NCI-H2107 treated with DMSO at 0.1 percent for 48 hours (cell line): ENCODE data around the gene SUSD2.
"Not testable (repeated sequence)": the region's sequence is repeated elsewhere in the genome, so short reads cannot be mapped to it uniquely, and the experiment has no call there.

Experiments
- DNase-seq: peaks from one replicate; lab custom pipeline; 2025; ENCODE audit not compliant: unreplicated experiment; lab: John Stamatoyannopoulos, UW

Gene SUSD2

DNA sequence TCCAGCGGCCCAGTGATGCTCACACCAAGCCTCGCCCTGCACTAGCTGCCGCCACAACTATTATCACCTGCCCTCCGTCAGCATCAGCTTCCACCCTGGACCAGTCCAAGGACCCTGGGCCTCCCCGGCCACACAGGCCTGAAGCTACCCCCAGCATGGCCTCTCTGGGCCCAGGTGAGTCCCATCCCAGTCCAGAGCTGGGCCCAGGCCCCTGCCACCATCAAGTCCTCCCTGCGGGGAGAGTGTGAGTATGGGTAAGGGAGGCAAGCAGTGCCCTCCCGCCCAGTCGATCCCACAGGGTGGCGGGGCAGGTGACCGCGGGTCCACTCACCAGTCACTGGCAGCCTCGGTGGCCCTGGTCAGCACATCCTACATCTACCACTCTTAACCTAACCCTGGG is 9.5 kb upstream of the SUSD2 start:
- no peak for DNase-seq

DNA sequence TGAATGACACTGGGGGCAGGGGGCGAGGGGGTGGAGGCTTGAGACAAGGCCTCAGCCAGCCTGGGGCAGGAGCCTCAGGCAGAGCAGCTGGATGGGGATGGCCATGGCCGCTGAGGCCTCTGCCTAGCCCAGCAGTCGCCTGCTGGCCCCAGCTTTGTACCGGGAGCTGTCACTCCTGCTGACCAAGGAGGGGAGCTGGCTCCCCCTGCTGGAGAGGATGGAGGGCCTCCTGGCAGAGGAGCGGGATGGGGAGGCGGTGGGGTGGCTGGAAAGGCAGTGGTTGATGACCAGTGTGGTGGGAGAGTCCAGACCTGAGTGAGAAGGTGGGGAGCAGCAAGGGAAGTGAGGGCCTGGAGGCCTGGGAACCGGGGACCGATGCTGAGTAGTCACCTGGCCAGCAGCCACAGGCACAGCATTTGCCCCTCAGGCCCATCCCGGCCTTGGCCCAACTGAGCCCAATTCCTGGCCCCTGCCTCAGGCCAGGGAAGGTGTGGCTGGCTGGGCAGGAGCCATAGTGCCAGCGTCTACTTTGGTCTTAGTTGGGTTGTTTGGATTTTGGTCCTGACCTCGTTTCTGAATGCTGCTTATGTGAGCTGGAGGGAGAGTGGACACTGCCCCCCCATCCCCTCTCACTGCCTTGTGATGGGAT is 6.0 kb upstream of the SUSD2 start:
- DNase-seq: no peak

GRCh38 chr22:24176040-24176439 is 5.2 kb upstream of the SUSD2 start:
- DNase-seq: no peak

GRCh38 chr22:24176630-24177029 is 4.7 kb upstream of the SUSD2 start:
- DNase-seq: no peak

GRCh38 chr22:24177045-24177444 is 4.2 kb upstream of the SUSD2 start:
- DNase-seq: no peak

DNA sequence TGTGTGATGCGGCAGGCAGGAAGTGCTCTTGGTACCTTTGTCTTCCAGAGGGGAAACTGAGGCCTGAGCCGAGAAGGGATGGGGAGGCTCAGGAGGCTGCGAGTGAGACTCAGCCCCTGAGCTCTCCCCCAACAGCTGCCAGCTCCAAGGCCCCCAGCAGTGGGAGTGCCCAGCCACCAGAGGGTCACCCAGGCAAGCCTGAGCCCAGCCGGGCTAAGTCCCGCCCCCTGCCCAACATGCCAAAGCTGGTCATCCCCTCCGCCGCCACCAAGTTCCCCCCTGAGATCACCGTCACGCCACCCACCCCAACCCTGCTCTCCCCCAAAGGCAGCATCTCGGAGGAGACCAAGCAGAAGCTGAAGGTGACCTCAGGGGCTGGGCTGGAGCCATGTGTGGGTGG is 3.8 kb upstream of the SUSD2 start:
- no peak for DNase-seq

DNA sequence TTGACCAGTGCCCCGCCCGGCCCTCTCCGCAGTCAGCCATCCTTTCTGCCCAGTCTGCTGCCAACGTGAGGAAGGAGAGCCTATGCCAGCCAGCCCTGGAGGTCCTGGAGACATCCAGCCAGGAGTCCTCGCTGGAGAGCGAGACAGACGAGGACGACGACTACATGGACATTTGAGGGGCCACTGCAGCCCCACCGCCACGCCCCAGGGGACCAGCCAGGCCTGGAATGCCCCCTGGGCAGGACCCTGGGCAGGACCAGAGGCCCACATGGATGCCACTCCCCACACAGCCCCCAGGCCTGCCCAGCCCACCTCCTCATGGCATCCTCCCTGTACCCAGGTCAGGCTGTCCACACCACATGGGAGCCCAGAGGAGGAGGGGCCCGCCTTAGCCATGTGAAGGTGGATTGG is 3.3 kb upstream of the SUSD2 start:
- no peak for DNase-seq

- DNase-seq: no peak
Observed at GRCh38 chr22:24178502-24179440, 2.5 kb upstream of the SUSD2 start.

- no peak for DNase-seq
Observed at GRCh38 chr22:24179478-24180210, 1.6 kb upstream of the SUSD2 start.

DNA sequence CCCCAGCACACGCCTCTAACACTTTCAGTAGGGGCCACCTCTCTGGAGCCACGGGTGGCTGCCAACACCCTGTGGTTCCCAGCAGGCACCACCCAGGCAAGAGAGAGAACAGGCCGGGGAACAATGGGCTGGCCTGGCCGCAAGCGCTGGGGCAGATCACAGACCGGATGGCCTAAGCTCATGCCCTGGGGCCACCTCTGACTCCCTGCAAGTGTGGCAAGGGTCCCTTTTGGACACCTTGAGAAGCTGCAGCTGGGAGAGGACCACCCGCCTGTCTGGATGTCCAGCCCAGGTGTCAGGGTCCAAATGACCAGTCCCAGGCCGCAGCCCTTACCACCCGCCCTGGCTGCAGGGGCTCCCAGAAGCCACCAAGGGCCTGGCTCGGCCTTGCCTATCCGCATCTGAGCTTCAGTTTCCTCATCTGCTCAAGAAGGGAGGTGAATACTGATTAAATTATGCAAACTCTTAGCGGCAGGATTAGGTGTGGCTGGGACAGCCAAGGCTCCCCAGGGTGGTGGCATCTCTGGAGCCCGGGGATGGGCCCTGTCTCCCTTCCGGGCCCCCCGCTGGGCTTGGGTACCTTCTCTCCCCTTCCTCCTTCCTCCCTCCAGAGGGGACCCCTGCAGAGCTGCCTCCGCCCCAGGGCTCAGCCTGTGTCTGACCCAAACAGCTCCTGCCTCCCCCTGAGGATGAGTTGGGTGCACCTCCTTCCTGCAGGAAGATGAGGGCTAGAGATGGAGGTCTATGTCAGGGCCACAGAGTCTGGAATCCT is 785 bp upstream of the SUSD2 start:
- no peak for DNase-seq

DNA sequence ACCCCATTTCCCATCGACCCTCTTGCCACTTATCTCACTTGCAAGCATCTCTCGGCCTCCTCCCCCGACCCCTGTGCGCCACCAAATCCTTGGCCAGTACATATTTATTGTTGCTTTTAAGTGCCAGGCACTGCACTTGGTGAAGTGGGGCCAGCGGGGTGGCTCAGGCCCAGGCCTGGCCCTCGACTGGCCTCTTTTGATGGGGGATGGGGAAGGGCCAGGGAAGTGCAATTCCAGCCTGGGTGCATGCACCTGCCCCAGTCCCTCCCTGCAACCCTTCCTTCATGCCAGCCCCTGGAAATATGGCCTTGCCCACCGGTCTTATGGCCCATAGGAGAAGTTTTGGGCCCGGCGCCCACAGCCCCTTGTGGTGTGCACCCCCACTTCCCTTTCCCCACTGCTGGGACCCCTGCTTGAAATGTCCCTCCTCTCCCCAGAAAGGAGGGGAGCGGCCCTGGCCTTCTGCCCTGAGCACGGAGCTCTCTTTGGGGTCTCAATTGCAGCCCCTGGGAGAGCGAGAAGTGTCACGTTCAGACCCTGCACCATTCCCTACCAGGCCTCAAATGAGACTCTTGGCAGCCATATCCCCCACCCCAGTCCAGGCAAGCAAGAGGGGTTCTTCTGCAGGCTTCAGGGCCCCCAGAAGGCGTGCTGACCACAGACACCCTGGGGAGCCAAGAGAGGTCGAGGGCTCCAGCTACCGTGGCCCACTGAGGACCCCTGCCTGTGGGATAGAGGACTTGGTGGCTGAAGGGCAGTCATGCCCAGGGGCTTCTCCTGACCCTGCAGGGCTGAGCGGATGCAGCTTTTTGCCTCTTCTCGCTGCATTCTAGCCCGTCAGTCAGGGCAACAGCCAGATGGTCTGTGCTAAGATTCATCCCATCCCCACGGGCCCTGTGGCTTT is 961 bp downstream of the SUSD2 start:
- DNase-seq: no peak

DNA sequence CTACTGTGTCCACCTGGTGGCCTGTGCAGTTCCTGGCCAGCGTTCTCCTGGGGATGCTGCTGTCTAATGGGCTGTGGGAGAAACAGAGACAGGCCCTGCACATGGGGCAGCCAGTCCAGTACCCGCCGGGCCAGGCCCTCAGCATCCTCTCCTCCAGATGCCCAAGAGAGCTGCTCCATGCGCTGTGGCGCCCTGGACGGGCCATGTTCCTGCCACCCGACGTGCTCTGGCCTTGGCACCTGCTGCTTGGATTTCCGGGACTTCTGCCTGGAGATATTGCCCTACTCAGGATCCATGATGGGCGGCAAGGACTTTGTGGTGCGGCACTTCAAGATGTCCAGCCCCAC is 1.6 kb downstream of the SUSD2 start:
- DNase-seq: not testable (repeated sequence)

GRCh38 chr22:24183321-24184031 is 2.2 kb downstream of the SUSD2 start:
- DNase-seq: no peak

- no peak for DNase-seq
Observed at GRCh38 chr22:24184057-24184798, 2.9 kb downstream of the SUSD2 start.

DNA sequence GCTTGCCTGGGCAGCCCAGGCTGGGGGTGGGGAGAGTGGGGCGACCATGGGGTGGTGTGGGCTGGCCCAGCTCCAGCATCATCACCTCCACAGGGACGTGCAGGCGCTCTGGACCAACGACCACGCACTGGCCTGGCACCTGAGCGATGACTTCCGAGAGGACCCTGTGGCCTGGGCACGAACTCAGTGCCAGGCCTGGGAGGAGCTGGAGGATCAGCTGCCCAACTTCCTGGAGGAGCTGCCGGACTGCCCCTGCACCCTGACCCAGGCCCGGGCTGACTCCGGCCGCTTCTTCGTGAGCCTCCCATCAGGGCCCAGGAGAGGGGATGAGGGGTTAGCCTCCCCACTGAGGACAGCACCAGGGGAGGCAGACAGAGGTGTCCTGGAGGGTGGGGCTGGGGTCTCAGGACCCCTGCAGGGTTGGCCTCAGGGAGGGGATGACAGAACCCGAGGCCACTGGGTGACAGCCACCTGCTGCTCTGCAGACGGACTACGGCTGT is 3.8 kb downstream of the SUSD2 start:
- no peak for DNase-seq

DNA sequence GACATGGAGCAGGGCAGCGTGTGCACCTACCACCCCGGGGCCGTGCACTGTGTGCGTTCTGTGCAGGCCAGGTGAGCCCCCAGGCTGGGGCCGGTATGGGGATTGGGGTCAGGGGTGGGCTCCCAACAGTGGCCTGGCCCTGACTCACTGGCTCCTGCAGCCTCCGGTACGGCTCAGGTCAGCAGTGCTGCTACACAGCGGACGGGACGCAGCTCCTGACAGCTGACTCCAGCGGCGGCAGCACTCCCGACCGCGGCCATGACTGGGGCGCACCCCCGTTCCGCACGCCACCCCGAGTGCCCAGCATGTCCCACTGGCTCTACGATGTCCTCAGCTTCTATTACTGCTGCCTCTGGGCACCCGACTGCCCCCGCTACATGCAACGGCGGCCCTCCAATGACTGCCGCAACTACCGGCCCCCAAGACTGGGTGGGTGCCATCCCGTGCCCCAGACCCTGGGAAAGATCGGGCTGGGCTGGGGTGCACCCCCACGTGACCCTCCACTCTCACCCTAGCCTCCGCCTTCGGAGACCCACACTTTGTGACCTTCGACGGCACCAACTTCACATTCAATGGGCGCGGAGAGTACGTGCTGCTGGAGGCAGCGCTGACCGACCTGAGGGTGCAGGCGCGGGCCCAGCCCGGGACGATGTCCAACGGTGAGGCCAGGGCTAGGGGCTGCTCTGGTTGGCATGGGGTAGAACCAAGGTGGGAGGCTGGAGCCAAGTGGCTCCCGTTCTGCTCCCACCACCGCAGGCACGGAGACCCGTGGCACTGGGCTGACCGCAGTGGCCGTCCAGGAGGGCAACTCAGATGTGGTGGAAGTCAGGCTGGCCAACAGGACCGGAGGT is 4.4 kb downstream of the SUSD2 start:
- no peak for DNase-seq

- no peak for DNase-seq
Observed at GRCh38 chr22:24186352-24186740, 5.1 kb downstream of the SUSD2 start.
